B cell (primary cell): ENCODE data around the gene MEPCE. TPM values are rescaled to one million over a fixed set of nuclear protein-coding genes. Genes with fewer than 3 reads are reported as not detected.

ENCODE experiments used
- ATAC-seq: fragments of 200-7000 bp; cut with Tn5 transposase; one replicate; pipeline ENCODE4 v1.10.0; 2021; ENCODE audit warnings: low read depth, mild to moderate bottlenecking, moderate number of reproducible peaks, moderate library complexity
- CTCF ChIA-PET: fragments of 350-600 bp; sonication (Branson Sonifier 250); formaldehyde crosslinking; loops from one replicate; lab custom pipeline; 2021; ENCODE audit warnings: antibody characterized with exemption, inconsistent platforms; lab: Charles Lee
- POLR2A ChIA-PET: fragments of 350-600 bp; sonication (Branson Sonifier 250); formaldehyde crosslinking; loops from one replicate; lab custom pipeline; 2021; ENCODE audit warnings: antibody characterized with exemption; lab: Charles Lee
- DNase-seq: peaks from one replicate; pipeline ENCODE4 v3.0.0; 2013
- H2AFZ ChIP-seq: 2 replicates; pipeline ENCODE4 v1.6.1; 2012; ENCODE audit warnings: mild to moderate bottlenecking, low read depth, low read length; ENCODE audit not compliant: insufficient read depth, poor library complexity, severe bottlenecking
- H3K27ac ChIP-seq, 2 donors: 1 replicate in 1 of 2; 2 replicates in 1 of 2; pipeline ENCODE4 v1.5.1; 2012 to 2013; ENCODE audit warnings: low read length in 2 of 2, mild to moderate bottlenecking in 2 of 2, moderate library complexity in 1 of 2
- H3K27me3 ChIP-seq, 4 experiments: fragments of 200-600 bp in 1 of 4; sonication (generic) in 1 of 4; replicated peaks in 1 of 4; 1 replicate in 2 of 4; 2 replicates in 2 of 4; pipeline versions ENCODE4 v1.6.1 to v1.7.0; 2013 to 2016; ENCODE audit warnings: low read length in 3 of 4, mild to moderate bottlenecking in 2 of 4, mixed read lengths in 1 of 4, moderate library complexity in 1 of 4; ENCODE audit not compliant: insufficient read depth in 4 of 4, control insufficient read depth in 3 of 4; ENCODE audit errors: control extremely low read depth in 1 of 4
- H3K36me3 ChIP-seq, 2 experiments: replicated peaks in 1 of 2; 1 replicate in 1 of 2; 2 replicates in 1 of 2; pipeline versions ENCODE4 v1.6.1 to v1.7.1; 2013; ENCODE audit warnings: low read length in 1 of 2; ENCODE audit not compliant: insufficient read depth in 2 of 2, control insufficient read depth in 1 of 2; ENCODE audit errors: control extremely low read depth in 1 of 2, extremely low read depth in 1 of 2
- H3K4me1 ChIP-seq, 2 donors: fragments of 200-600 bp in 1 of 2; sonication (generic) in 1 of 2; 1 replicate in 1 of 2; 2 replicates in 1 of 2; pipeline versions ENCODE4 v1.5.1 to v1.6.1; 2013 to 2017; ENCODE audit warnings: low read length in 2 of 2; ENCODE audit not compliant: control insufficient read depth in 2 of 2, insufficient read depth in 2 of 2
- H3K4me2 ChIP-seq: replicated peaks from 2 replicates; pipeline ENCODE3; 2012; ENCODE audit warnings: mild to moderate bottlenecking, low read depth, low read length; ENCODE audit not compliant: poor library complexity, severe bottlenecking
- H3K4me3 ChIP-seq, 5 experiments: fragments of 200-600 bp in 1 of 5; sonication (generic) in 1 of 5; 1 replicate in 3 of 5; 2 replicates in 2 of 5; pipeline versions ENCODE4 v1.5.1 to v1.7.0; 2011 to 2016; ENCODE audit warnings: low read length in 4 of 5, mild to moderate bottlenecking in 4 of 5, low read depth in 2 of 5, control low read depth in 1 of 5, moderate library complexity in 1 of 5; ENCODE audit not compliant: insufficient read depth in 1 of 5; ENCODE audit errors: control extremely low read depth in 1 of 5, extremely low read depth in 1 of 5
- H3K79me2 ChIP-seq: fragments of 200-600 bp; sonication (generic); one replicate; pipeline ENCODE4 v1.6.0; 2016; ENCODE audit warnings: low read length; ENCODE audit not compliant: control insufficient read depth, insufficient read depth
- H3K9ac ChIP-seq: fragments of 200-600 bp; sonication (generic); 2 replicates; pipeline ENCODE4 v1.6.1; 2017; ENCODE audit warnings: mild to moderate bottlenecking, low read length, moderate library complexity
- H3K9me3 ChIP-seq, 3 donors: one replicate each; pipeline versions ENCODE4 v1.6.1 to v1.7.1; 2013; ENCODE audit warnings: low read length in 2 of 3; ENCODE audit not compliant: control insufficient read depth in 2 of 3, insufficient read depth in 1 of 3; ENCODE audit errors: control extremely low read depth in 1 of 3
- H4K20me1 ChIP-seq: 2 replicates; pipeline ENCODE4 v1.6.0; 2012; ENCODE audit warnings: mild to moderate bottlenecking, low read length; ENCODE audit not compliant: insufficient read depth, control insufficient read depth, poor library complexity, severe bottlenecking
- H3K27ac Mint-ChIP-seq: one replicate; pipeline ENCODE4 v1.8.0; 2021; ENCODE audit warnings: mixed read lengths
- H3K27me3 Mint-ChIP-seq: one replicate; pipeline ENCODE4 v1.8.0; 2021; ENCODE audit warnings: mixed read lengths
- H3K4me1 Mint-ChIP-seq: one replicate; pipeline ENCODE4 v1.8.0; 2021; ENCODE audit warnings: mixed read lengths
- H3K4me3 Mint-ChIP-seq: one replicate; pipeline ENCODE4 v1.8.0; 2021; ENCODE audit warnings: mixed read lengths
- H3K9me3 Mint-ChIP-seq: one replicate; pipeline ENCODE4 v1.8.0; 2022; ENCODE audit warnings: mixed read lengths; ENCODE audit not compliant: insufficient read depth
- CTCF ChIP-seq: fragments of 200-600 bp; IDR thresholded peaks from one replicate; pipeline ENCODE4 v1.8.0; 2022; ENCODE audit warnings: antibody characterized with exemption, mild to moderate bottlenecking
- EZH2 ChIP-seq: IDR thresholded peaks from 2 replicates; pipeline ENCODE4 v1.6.1; 2012; ENCODE audit warnings: borderline replicate concordance, low read depth, mild to moderate bottlenecking, moderate library complexity, low read length; ENCODE audit not compliant: insufficient read depth, poor library complexity, severe bottlenecking
- WGBS: methylation state at CpG from one replicate; pipeline ENCODE4 v1.1.5; 2013; ENCODE audit warnings: missing lambda C conversion rate; ENCODE audit not compliant: insufficient coverage; 5-methylcytosine and 5-hydroxymethylcytosine counted together
- intact Hi-C: fragments of 100-400 bp; cut with micrococcal nuclease; formaldehyde crosslinking; loops from one replicate; pipeline ENCODE4 v1.10.0; 2022
- polyA plus RNA-seq: library from polyadenylated mRNA; depleted of rRNA; stranded (reverse); fragments of >200 nt; gene quantifications from 2 replicates; pipeline ENCODE4 v1.2.3, GENCODE V29; 2012
- total RNA-seq, 2 donors: library from RNA; stranded (reverse); fragments of 120-200 nt in 1 of 2; gene quantifications; 1 replicate in 1 of 2; 2 replicates in 1 of 2; pipeline versions ENCODE4 v1.2.3 to v1.2.4, GENCODE V29; 2013 to 2022

Gene MEPCE
- total and polyA plus RNA-seq, 2 donors (not counting 1 experiment from before 2014, with no cell fraction given) = 54.5 to 90.6 TPM

- Mint-ChIP-seq H3K27ac (peak overlapping the region; percentile 88), H3K27me3 (no peaks in the 10 kb centered on the region), H3K9me3 (no peaks in the 10 kb centered on the region), H3K4me3 (no peak overlapping the region), H3K4me1 (peaks cover 60% of the 10 kb centered on the region)
- peaks cover 0 to 4% (median 0%) of the 10 kb centered on the region in 3 donors for H3K9me3 ChIP-seq
- peaks cover 39% of the 10 kb centered on the region for H3K79me2 ChIP-seq
- TF ChIP-seq EZH2 = no peak
- no peak for TF ChIP-seq CTCF
- H3K27ac ChIP-seq = peak overlapping the region in 1 of 2 donors; percentile 4
- H4K20me1 ChIP-seq = peaks cover 44% of the 10 kb centered on the region
- H3K4me1 ChIP-seq = peaks cover 31 to 53% of the 10 kb centered on the region in 2 donors
- DNase-seq (peak; percentile 41), ATAC-seq (no peak)
- H3K4me3 ChIP-seq = no peak overlapping the region
- ChIA-PET CTCF (no interaction called here), POLR2A (no interaction called here)
- H3K36me3 ChIP-seq = peaks cover 5 to 30% of the 10 kb centered on the region in 2 experiments
- H3K4me2 ChIP-seq = peak overlapping the region; percentile 84
- no peak overlapping the region for H2AFZ ChIP-seq
- WGBS = 94% methylated on average over 19 of the region's 21 CpGs
- no peaks in the 10 kb centered on the region for H3K27me3 ChIP-seq
- intact Hi-C loops = no loop called here
- H3K9ac ChIP-seq = no peak overlapping the region
These were observed 3.1 kb downstream of the MEPCE start for GRCh38 chr7:100432621-100433275.

GRCh38 chr7:100433276-100433591 lies 3.6 kb downstream of the MEPCE start:
- no peaks in the 10 kb centered on the region for H3K9me3 ChIP-seq
- H2AFZ ChIP-seq = no peak overlapping the region
- H3K79me2 ChIP-seq = peaks cover 39% of the 10 kb centered on the region
- H3K36me3 ChIP-seq = peaks cover 5 to 30% of the 10 kb centered on the region in 2 experiments
- TF ChIP-seq EZH2 = no peak
- no peak for TF ChIP-seq CTCF
- H3K27me3 ChIP-seq = no peaks in the 10 kb centered on the region
- intact Hi-C loops = no loop called here
- Mint-ChIP-seq H3K27ac (peak overlapping the region; percentile 88), H3K9me3 (no peaks in the 10 kb centered on the region), H3K27me3 (no peaks in the 10 kb centered on the region), H3K4me3 (no peak overlapping the region), H3K4me1 (peaks cover 58% of the 10 kb centered on the region)
- ChIA-PET CTCF (no interaction called here), POLR2A (interaction anchor here (0.6 kb wide), 1 partner anchor 103 kb away, joined by 3 read pairs; no protein-coding TSS in a partner anchor)
- no peak overlapping the region for H3K9ac ChIP-seq
- H3K4me3 ChIP-seq = no peak overlapping the region
- no peak overlapping the region for H3K4me2 ChIP-seq
- peak overlapping the region in 1 of 2 donors; percentile 4 for H3K27ac ChIP-seq
- peaks cover 44% of the 10 kb centered on the region for H4K20me1 ChIP-seq
- peak; percentile 36 for DNase-seq
- WGBS = no CpG with 5 or more reads among the region's 4 CpGs
- no peak for ATAC-seq
- H3K4me1 ChIP-seq = peaks cover 28 to 49% of the 10 kb centered on the region in 2 donors
